GM21528 (cell line): ENCODE measurements around the gene OXLD1.
"Not testable (repeated sequence)": the region's sequence is repeated elsewhere in the genome, so short reads cannot be mapped to it uniquely, and the experiment has no call there.

Source experiments
- ATAC-seq: cut with Tn5 transposase; IDR thresholded peaks from one replicate; pipeline ENCODE4 v1.9.1; 2021; ENCODE audit warnings: mild to moderate bottlenecking, moderate library complexity; ENCODE audit not compliant: unreplicated experiment, low FRiP score

Gene OXLD1

GRCh38 chr17:81683584-81684441 is 17.4 kb upstream of the OXLD1 start, which contains the start of the genes ARL16 and HGS:
Gene ARL16, minus strand, starts transcription at chr17:81683797. Its CDS starts 44 bp downstream, at chr17:81683753.
Gene HGS, plus strand, starts transcription at chr17:81684011. Its CDS starts 56 bp downstream, at chr17:81684067.
- ATAC-seq, result peak; percentile 82

GRCh38 chr17:81683208-81683583 is 16.8 kb upstream of the OXLD1 start:
- ATAC-seq, result peak; percentile 25

- ATAC-seq, result no peak
Observed at GRCh38 chr17:81682565-81683207, 16.3 kb upstream of the OXLD1 start.

- no peak for ATAC-seq
Observed at GRCh38 chr17:81681672-81682071, 15.3 kb upstream of the OXLD1 start.

GRCh38 chr17:81680150-81680549 is 13.7 kb upstream of the OXLD1 start:
- ATAC-seq, result no peak

GRCh38 chr17:81676906-81677305 is 10.5 kb upstream of the OXLD1 start:
- no peak for ATAC-seq

- not testable (repeated sequence) for ATAC-seq
Observed at GRCh38 chr17:81675515-81676221, 9.3 kb upstream of the OXLD1 start.

GRCh38 chr17:81673561-81674258 is 7.3 kb upstream of the OXLD1 start:
- ATAC-seq, result no peak

- no peak for ATAC-seq
Observed at GRCh38 chr17:81672954-81673353, 6.5 kb upstream of the OXLD1 start.

- no peak for ATAC-seq
Observed at GRCh38 chr17:81672504-81672903, 6.1 kb upstream of the OXLD1 start.

- no peak for ATAC-seq
Observed at GRCh38 chr17:81667754-81668153, 1.3 kb upstream of the OXLD1 start.

GRCh38 chr17:81666092-81666341 is 388 bp downstream of the OXLD1 start:
- ATAC-seq, result peak; percentile 28

- ATAC-seq, result peak; percentile 25
Observed at GRCh38 chr17:81665205-81666091, 957 bp downstream of the OXLD1 start.

- no peak for ATAC-seq
Observed at GRCh38 chr17:81664051-81664470, 2.3 kb downstream of the OXLD1 start.

GRCh38 chr17:81662002-81662401 is 4.4 kb downstream of the OXLD1 start:
- no peak for ATAC-seq

GRCh38 chr17:81660441-81660840 is 6.0 kb downstream of the OXLD1 start:
- no peak for ATAC-seq

- ATAC-seq, result no peak
Observed at GRCh38 chr17:81659038-81659437, 7.4 kb downstream of the OXLD1 start.

GRCh38 chr17:81656835-81657234 is 9.6 kb downstream of the OXLD1 start:
- ATAC-seq, result no peak

GRCh38 chr17:81656118-81656743 is 10.2 kb downstream of the OXLD1 start, which contains the start of gene PDE6G:
Gene PDE6G, minus strand, starts transcription at chr17:81656542. Its CDS starts 3,237 bp downstream, at chr17:81653305.
- ATAC-seq, result no peak
